DND-41 (cell line): ENCODE measurements around the gene PYGO2.

Experiments used
- CTCF ChIP-seq: IDR thresholded peaks from 2 replicates; pipeline ENCODE4 v1.5.1; 2012; ENCODE audit warnings: borderline replicate concordance, low read length, moderate library complexity, mild to moderate bottlenecking; ENCODE audit not compliant: poor library complexity, severe bottlenecking; ENCODE audit errors: extremely low read depth
- EZH2 ChIP-seq: IDR thresholded peaks from 3 replicates; pipeline ENCODE4 v1.6.1; 2012; ENCODE audit warnings: borderline replicate concordance, low read depth, mild to moderate bottlenecking, moderate library complexity, low read length, inconsistent platforms; ENCODE audit not compliant: severe bottlenecking

GRCh38 chr1:154993572-154994268, 32.1 kb upstream of the PYGO2 start, which contains the start of gene LENEP:
- TF ChIP-seq CTCF: no peak
- no peak for TF ChIP-seq EZH2
